ENCODE results near the gene TULP4.

Gene TULP4

GRCh38 chr6:158312165-158312564 lies at the start of gene TULP4:
Gene TULP4, plus strand, starts transcription at chr6:158312465. Its CDS starts 1,552 bp downstream, at chr6:158314017.
- TF ChIP-seq CTCF (IDR thresholded peaks at IDR 0.05) (no peak), ZFX (IDR thresholded peaks at IDR 0.05; ENCODE audit: borderline replicate concordance) (no peak)
- H3K27ac ChIP-seq, result no peak within 1 kb of the TSS

GRCh38 chr6:158262755-158263154 lies 49.5 kb upstream of the TULP4 start:
- TF ChIP-seq ZFX (IDR thresholded peaks at IDR 0.05; ENCODE audit: borderline replicate concordance) (no peak), CTCF (IDR thresholded peaks at IDR 0.05) (no peak)
- no peak overlapping the region for H3K27ac ChIP-seq

- no peak overlapping the region for H3K27ac ChIP-seq
- TF ChIP-seq CTCF (IDR thresholded peaks at IDR 0.05), result no peak
- no peak for TF ChIP-seq ZFX (IDR thresholded peaks at IDR 0.05; ENCODE audit: borderline replicate concordance)
Observed at GRCh38 chr6:158264180-158264579, 48.1 kb upstream of the TULP4 start.

- TF ChIP-seq ZFX (IDR thresholded peaks at IDR 0.05; ENCODE audit: borderline replicate concordance) (no peak), CTCF (IDR thresholded peaks at IDR 0.05) (no peak)
Observed at GRCh38 chr6:158266131-158266530, 46.1 kb upstream of the TULP4 start.

GRCh38 chr6:158268361-158269147 lies 43.7 kb upstream of the TULP4 start:
- no peak for TF ChIP-seq ZFX (IDR thresholded peaks at IDR 0.05; ENCODE audit: borderline replicate concordance)
- TF ChIP-seq CTCF (IDR thresholded peaks at IDR 0.05), result no peak
- H3K27ac ChIP-seq, result no peak overlapping the region

More at GRCh38 chr6:158266131-158266530, 46.1 kb upstream of the TULP4 start:
- H3K27ac ChIP-seq, result no peak overlapping the region

GRCh38 chr6:158269657-158270056 lies 42.6 kb upstream of the TULP4 start:
- no peak overlapping the region for H3K27ac ChIP-seq
- no peak for TF ChIP-seq ZFX (IDR thresholded peaks at IDR 0.05; ENCODE audit: borderline replicate concordance)
- no peak for TF ChIP-seq CTCF (IDR thresholded peaks at IDR 0.05)

DNA sequence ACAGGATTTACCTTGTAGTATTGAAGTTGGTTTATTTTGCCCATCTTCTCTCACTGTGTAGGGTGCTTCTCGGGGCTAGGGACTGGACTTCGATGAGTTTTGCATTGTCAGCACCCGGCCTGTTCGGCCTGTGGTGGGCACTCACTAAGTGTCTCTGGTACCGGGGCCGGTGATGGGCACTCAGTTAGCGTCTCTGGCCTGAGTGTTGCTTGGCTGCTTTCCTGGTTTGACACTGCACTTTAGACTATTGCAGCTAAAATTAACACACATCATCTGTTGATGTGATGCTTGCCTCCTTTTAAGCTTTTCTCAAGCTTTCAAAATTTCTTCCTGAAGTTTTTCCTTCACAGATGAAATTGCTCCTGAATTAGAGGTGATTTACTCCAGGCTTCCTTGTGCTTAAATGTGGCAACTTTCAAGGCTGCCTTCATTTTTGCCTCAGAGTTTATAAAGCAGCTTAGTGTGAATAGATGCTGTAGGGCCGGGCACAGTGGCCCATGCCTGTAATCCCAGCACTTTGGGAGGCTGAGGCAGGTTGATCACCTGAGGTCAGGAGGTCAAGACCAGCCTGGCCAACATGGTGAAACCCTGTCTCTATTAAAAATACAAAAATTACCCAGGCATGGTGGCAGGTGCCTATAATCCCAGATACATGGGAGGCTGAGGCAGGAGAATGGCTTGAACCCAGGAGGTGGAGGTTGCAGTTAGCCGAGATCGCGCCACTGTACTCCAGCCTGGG lies 41.7 kb upstream of the TULP4 start:
- TF ChIP-seq ZFX (IDR thresholded peaks at IDR 0.05; ENCODE audit: borderline replicate concordance) (no peak), CTCF (IDR thresholded peaks at IDR 0.05) (no peak)
- H3K27ac ChIP-seq, result no peak overlapping the region
